Measurements from ENCODE around the gene ACTR8. TPM values are rescaled to one million over a fixed set of nuclear protein-coding genes. Genes with fewer than 3 reads are reported as not detected.

The ACTR8 gene
- total RNA-seq, 1 donor from 2014 or later: 47.3 TPM

DNA sequence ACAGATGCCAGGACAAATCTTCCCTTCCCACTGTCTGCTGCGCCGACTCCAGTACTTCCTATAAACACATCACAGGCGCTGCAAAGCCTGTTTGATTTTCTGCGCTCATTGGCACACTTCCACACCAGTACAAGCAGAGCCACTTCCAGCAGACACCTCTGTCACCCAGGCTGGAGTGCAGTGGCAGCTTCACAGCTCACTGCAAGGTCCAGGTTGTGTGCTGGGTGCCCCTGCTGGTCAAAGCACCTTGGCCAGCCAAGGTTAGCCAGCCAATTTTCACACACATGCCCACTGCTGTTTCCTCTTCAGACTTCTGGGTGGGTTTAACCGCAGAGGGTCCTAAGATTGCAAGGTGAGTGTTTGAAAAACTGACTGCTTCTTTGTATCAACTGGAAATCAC is 40.7 kb downstream of the ACTR8 start:
- intact Hi-C loops (cut with micrococcal nuclease): no loop called here

DNA sequence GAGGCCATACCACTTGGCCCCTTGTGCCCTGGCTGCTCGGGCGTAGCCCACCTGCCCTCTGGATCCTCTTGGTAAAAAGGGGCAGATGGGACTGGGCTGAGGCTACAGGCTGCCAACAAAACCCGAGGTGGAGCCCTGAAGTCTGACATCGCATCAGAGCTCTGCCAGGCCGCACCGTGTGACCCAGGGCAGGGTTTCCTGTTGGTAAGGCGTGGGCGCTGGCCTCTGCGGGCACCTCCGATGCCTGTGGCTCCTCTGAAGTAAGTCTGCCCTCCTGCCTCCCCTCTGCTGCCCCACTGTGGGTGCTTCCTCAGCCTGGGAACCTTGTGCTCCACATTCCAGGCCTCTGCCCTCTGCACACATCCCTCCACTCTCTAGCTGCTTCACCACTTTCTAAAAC is 44.6 kb downstream of the ACTR8 start:
- intact Hi-C loops (cut with micrococcal nuclease): no loop called here

DNA sequence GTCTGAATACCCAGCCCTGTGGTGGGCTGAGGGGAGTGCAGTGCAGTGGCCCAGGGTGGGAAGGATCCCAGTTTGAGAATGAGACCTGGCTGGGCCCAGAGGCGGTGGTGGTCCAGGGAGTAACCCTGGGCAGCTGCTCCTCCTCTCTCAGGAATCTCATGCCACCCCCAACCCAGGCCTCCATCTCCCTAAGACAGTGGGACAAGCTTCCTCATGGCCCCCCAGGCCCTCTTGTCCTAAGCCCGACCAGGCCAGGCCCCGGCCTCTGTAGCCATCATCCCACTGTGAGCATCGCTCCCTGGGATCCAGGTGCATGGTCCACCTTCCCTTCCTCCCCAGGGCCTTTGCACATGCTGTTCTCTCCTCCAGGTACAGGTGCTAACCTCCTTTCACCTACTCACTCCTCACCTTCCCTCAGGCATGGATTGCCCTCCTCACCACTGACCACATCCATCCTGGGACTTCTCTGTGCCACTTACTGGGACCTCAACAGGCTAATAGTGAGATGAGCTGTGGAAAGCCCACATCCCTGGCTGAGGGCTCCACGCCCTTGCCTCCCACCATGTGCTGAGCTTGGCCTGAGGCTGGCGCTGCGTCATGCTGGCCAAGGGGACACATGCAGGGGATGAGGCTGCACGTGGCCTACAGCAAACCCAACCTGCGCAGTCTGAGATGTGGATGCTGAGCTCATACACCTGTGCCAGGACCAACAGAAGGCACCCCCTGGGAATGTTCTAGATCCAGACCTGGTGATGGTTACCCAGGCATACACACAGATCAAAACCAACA is 45.7 kb downstream of the ACTR8 start:
- intact Hi-C loops (cut with micrococcal nuclease): no loop called here

DNA sequence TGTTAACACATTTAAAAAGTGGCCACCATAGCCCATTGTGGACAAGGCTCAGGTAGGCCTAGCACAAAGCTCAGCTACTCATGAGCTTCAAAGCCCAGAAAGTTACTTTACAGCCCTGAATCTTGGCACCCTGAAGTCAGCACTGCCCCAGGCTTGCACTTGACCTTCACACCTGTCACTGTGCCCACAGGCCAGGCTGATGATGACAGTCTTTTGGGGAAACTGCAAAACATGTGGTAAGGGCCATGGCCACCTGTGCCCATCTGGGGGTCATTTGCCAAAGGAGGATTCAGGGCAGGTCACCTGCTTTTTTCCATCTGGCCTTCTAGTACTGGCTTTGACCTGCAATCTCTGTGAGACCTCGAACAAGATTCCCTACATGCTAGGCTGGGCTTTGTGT is 46.7 kb downstream of the ACTR8 start:
- intact Hi-C loops (cut with micrococcal nuclease): no loop called here

DNA sequence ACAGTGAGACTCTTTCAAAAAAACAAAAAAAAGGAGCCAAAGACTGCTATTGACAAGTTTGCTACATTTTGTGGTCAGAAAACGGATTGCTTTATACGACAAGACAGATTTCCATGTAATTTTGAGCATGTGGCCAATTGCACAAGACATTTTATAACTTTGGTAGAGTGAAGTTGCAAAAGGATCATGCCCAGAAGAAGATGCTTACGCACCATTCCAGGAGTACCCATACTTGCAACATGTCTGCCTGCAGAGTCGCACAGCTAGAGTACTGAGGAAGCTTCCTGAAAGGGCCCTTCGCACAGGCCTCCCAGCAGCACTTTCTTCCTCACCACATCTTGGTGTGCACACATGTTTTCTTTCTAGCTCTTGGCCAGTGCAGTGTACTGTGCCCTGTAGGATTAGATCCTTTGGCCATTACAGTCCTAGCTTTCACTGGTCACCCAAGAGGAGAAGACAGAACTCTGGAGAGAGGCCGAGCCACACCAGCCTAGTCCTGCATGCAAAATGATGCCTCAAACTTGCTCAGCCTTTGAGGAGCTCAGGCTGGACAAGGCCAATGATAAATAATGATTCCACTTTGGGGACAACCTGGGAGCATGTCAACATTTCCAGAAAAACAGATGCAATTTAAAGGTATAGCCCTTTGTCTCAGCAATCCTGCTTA is 47.4 kb downstream of the ACTR8 start:
- intact Hi-C loops (cut with micrococcal nuclease): no loop called here

DNA sequence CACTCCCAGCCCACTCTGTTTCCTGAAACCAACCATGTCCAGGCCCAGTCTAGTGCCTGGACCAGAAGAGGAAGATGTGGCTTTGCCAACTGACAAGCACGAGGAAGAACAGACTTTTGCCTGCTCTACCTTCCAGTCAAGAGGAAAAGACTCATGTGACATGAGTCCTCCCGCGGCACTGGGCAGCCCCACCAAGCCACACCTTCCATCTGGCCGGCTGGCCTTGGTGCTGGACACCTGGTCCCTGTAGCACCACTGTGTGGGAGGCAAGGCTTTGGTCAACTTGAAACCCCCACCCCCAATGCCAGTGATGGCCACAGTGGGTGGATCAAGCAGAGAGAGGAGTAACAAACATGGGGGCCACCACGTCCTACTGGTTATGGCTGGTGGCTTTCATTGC is 48.3 kb downstream of the ACTR8 start:
- intact Hi-C loops (cut with micrococcal nuclease): no loop called here

DNA sequence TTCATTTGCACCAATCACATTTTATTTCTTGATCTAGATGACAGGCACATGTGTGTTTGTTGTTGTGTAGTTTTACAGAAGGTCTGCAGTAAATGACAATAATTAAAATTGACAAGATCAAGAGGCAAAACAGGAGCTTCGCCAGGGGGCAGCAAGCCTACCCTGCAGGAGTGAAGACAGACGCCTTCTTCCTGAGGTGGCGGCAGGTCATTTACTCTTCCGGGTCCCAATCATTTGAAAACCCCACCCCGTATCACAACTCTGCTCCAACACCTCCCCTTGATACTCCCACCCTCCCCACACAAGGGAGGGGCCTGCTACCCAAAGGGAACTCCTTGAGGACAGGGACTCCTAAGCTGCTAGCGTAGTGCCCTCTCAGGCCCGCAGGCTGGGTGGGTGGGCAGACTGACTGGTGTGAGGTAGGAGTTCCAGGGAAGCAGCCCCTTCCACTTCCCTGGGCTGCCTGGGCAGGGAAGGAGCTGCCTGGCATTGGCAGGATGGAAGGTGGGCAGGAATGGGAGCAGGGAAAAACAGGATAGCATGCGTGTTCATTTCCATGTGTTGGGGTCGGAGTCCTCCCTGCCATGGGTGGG is 48.8 kb downstream of the ACTR8 start:
- intact Hi-C loops (cut with micrococcal nuclease): no loop called here

DNA sequence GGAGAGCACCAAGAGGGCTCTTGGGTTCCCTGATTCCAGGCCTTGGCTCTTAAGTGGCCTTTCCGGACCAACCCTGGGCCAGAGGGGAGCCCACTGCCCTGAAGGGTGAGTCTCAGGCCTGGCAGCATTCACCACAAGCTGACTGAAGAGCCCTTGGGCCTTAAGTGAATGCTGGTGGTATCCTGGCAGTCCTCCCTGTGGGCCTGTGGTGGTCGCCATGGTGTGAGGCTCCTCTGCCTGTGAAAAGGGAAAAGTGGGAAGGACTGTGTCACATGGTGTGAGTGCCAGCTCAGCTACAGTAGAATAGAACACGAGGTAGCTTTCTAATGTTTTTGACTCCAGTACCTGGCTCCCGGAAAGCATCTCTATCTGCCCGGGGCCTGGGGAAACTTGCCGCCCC is 51.0 kb downstream of the ACTR8 start:
- intact Hi-C loops (cut with micrococcal nuclease): no loop called here

DNA sequence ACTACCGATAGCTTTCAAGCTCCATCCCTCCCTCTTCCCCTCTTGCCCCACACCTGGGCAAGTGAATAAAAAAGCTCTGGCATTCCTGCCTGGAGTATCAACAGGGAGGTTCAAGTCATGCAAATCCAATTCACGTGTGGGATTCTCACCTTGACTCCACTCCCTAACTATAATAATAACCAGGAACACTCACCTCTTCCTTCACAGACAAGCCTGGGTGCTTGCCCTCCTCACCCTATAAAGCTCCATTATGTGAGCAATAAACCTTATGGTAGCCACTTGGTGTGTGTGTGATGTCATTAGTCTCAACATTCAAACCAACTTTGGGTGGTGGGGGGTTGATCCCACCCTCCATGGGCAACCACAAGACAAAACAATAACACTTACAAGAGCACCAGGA is 52.3 kb downstream of the ACTR8 start:
- intact Hi-C loops (cut with micrococcal nuclease): no loop called here

DNA sequence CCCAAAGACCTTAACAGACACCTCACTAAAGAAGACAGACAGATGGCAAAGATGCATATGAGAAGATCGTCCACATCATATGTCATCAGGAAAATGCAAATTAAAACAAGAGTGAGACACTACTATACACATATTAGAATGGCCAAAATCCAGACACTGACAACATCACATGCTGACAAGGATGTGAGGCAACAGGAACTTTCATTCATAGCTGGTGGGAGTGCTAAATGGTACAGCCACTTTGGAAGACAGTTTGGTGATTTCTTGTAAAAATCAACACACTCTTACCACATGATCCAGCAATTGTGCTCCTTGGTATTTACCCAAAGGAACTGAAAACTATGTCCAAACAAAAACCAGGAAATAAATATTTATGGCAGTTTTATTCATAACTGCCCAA is 53.4 kb downstream of the ACTR8 start:
- intact Hi-C loops (cut with micrococcal nuclease): no loop called here

DNA sequence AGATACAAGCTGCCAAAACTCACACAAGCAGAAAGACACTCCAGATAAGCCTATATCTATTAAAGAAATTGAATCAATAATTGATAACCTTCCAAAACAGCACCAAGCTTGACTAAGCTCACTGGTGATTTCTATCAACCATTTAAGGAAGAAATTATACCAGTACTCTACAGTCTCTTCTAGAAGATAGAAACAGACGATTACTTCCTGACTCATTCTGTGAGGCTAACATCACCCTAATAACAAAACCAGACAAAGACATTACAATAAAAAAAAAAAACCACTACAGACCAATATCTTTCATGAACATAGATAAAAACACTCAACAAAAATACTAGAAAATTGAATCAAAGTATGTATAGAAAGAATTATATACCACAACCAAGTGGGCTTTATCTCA is 55.9 kb downstream of the ACTR8 start:
- intact Hi-C loops (cut with micrococcal nuclease): no loop called here

DNA sequence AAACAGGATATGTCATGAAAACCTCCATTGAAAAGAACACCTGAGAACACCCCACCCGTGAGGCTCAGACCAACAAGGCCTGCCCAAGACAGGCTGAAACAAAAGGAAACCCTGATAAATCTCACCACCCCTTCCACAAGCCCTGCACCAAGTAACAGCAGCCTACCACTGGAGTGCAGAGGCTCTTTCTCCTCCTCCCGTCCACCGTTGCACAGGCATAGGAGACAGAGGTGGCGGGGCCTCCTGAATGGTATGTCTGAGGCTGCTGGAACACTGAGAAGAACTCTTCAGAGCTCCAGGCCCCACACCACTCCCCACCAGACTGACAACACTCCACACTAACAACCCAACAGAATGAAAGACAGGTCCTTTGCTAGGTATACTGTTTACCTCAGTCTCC is 57.2 kb downstream of the ACTR8 start:
- intact Hi-C loops (cut with micrococcal nuclease): no loop called here

DNA sequence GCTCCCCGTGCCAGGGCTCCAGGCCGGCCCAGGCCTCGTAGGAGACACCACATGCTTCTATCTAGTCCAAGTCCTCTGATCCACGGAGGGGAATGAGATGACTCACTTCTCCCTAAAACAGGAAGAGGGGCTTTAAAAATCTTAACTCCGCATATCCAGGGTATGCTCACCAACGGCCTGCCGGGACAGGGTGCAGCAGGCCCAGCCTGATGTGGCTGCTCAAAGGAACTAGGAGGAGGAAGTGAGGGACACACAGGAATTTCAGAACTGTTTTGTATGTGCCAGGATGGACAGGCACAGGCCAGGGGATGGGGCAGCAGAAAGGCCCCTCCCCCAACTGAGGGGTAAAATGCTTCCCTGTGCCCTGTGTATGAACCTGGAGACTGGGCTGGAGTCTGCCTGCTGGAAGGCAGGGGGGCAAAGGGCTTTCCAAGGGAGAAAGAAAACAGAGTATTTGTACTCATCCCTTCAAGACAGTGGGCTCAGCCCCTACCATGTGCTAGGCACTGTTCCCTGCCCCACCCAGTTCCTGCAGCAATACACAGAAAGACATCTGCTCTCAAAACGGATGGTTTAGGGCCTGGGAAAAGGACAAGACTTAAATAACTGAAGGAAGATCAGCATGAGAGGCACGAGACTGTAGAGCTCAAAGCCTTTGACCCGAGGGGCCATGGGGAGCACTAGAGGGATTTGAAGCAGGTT is 57.8 kb downstream of the ACTR8 start:
- intact Hi-C loops (cut with micrococcal nuclease): no loop called here

DNA sequence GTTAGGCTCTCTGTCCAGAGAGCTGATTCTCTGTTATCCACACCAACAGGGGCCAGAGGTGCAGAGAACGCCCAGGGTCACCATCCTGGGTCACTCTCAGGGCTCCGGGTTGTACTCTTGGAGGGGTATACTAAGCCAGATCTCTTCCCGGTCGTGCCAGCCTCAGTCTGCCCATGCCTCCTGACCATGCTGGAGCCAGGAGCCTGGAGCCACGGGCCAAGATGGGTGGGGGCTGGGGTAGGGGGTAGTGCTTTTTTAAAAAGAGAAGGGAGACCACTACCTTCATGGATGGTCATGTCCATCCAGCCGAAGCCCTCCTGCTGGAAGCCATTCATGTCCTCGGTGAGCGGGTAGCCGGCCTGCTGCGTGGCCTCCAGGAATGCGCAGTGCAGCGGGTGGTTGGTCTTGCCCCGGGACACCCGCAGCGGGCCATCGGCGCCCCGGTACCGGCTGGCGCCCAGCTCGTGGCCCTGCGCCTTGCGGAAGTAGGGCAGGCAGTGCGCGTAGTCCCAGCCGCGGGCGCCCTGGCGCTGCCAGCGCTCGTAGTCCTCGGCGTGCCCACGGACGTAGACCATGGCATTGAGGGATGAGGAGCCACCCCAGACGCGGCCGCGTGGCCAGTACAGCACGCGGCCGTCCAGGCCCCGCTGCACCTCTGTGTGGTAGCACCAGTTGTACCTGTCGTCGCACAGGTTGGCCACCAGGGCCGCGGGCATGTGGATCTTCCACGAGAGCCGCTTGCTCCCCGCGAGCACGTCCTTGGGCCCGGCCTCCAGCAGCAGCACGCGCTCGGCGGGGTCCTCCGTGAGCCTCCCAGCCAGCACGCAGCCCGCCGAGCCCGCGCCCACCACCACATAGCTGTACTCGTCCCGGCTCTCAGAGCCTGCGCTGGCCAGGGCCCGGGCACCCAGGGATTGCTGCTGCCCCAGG is 58.7 kb downstream of the ACTR8 start:
- intact Hi-C loops (cut with micrococcal nuclease): no loop called here

DNA sequence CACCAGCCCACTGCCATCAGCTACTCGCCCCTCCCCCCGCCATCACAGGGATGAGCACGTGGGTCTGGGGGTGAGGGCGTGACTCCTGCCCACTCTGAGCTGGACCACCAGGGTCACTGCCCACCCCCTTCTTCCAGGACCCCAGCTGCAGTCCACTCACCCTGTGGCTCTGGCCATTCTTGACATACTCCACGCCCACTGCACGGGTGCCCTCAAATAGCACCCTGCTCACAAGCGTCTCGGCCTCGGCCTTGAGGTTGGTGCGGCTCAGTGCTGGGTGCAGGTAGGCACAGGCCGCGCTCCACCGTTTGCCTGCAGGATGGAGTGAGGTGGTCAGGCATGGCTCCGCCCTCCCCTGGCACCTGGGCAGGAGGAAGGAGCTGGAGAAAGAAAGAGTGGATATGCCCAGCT is 59.6 kb downstream of the ACTR8 start:
- intact Hi-C loops (cut with micrococcal nuclease): no loop called here

DNA sequence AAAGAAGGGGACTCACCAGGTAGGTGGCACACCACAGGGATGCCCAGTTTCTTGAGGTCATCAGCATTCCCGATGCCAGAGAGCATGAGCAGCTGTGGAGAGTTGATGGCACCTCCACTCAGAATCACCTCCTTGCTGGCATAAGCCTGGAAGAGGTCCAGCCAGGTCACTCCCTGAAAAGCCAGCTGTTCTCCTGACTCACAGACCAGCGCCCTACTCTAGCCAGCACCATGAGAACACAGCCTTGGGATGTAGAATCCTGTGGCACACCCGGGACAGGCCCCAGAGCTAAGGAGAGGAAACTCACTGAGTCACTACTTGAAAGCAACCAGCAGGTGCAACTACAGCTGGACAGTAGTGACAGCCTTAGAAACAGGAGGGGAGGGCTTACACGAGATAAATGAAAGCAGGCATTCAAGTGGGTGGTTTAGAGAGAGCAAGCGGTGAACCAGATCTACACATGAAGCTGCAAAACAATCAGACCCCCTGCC is 60.3 kb downstream of the ACTR8 start:
- intact Hi-C loops (cut with micrococcal nuclease): loop anchor here (1.0 kb wide), 1 partner anchor 22 kb away; no protein-coding TSS in a partner anchor

DNA sequence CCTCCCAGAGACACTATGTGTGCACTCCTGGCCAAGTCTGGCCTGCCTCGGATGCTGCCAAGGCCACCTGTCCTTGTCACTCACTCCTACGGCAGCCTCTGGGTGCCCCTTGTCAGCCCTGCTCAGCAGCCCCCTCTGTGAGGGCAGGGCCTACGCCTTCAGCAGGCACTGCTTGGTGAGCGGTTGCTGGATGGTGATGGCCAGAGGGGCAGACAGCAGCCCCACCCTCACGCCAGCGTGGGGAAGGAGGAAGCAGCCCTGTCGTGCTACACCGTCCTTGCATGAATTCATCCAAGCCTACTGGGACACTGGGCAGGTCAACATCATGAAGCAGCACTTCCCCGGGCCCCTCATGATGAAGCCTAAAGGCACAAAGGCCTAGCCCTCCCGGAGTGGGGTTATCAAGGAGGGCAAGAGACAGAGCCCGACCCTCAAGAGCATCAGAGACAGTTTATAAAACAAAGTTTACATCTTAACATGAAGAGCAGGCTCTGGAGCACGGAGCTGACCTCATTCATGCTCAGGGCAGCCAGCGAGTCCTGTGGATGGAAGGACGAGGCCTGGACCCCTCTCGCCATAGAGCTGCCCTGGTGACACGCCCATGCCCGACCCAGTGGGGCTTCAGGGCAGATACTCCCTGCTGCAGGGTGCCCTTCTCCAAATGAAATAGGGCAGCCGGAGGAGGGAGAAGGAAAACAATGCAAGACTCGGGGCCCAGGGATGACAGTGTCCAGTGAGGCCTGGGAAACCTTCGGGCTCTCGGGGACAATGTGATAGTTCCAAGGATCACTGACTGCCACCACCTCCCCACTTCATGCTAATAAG is 61.0 kb downstream of the ACTR8 start:
- intact Hi-C loops (cut with micrococcal nuclease): loop anchor here (1.0 kb wide), 1 partner anchor 22 kb away; no protein-coding TSS in a partner anchor

DNA sequence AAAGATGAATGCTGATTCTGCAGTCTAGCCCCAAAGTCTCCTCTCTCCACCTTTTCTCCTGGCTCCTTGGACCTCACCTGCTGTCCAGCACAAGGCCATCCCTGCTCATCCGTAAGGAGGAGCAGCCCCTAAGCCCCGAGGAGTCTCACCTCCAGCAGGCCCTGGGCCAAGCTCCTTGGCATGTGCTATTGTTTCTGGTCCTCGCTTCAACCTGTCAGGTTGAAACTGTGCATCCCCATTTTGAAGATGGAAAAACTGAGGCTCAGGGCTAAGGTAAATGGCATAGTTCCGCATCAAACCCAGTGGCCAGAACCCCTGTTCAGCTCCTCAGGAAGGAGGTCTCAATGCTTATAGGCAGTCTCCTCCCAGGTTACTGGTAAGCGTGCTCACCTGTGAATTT is 61.9 kb downstream of the ACTR8 start:
- intact Hi-C loops (cut with micrococcal nuclease): no loop called here

DNA sequence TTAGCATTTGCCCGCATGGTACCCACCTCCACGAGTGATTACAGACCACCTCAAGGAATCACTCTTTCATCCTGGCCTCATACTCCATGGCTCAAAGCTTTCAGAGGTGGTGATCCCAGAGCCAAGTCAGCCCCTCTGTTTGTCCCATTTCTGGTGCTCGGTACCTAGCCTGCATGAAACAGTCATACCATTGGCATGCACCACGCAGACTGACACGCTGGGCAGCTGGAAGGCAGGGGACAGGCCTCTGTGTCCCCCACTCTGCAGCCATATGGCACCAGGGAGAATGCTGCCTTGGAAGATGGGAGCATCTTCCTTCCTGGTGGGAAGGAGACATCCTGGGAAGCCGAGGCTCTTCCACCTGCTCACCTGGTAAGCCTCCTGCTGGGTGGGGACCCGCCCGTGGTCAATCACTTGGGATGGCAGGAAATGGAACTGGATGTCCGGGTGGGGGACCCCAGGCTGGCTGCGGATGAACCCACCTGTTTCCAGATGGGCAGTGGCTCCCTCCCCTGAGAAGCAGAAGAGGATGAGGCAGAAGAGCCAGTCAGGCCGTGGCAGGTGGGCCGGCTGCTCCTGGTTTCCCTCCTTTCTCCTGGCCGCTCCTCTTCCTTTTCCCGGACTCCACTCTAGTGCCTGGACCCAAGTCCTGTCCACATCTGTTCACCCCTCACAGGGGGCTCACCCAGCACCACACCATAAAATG is 62.6 kb downstream of the ACTR8 start:
- intact Hi-C loops (cut with micrococcal nuclease): no loop called here

Measured in T-helper 1 cell treated with Interleukin-12 subunit alpha and Interleukin-12 subunit beta and Interleukin-4 antibody, amounts not matched to agents 30 ng/mL and 1 ng/mL, for 36 hours (primary cell).